ENCODE data around the gene LTA4H.

The LTA4H gene

GRCh38 chr12:96057986-96058553 lies 22.7 kb upstream of the LTA4H start:
- no peak for DNase-seq (ENCODE audit: low read depth, low spot score)

- DNase-seq (ENCODE audit: low read depth, low spot score), result no peak
These were observed 21.5 kb upstream of the LTA4H start for GRCh38 chr12:96056646-96057455.

GRCh38 chr12:96054244-96054610 lies 18.8 kb upstream of the LTA4H start:
- DNase-seq (ENCODE audit: low read depth, low spot score), result no peak

- DNase-seq (ENCODE audit: low read depth, low spot score), result no peak
These were observed 18.3 kb upstream of the LTA4H start for GRCh38 chr12:96053476-96054243.

GRCh38 chr12:96051756-96052485 lies 16.5 kb upstream of the LTA4H start:
- no peak for DNase-seq (ENCODE audit: low read depth, low spot score)

- DNase-seq (ENCODE audit: low read depth, low spot score), result no peak
These were observed 14.8 kb upstream of the LTA4H start for GRCh38 chr12:96050139-96050538.

- no peak for DNase-seq (ENCODE audit: low read depth, low spot score)
These were observed 13.7 kb upstream of the LTA4H start for GRCh38 chr12:96049101-96049500.

GRCh38 chr12:96048393-96048969 lies 13.1 kb upstream of the LTA4H start:
- no peak for DNase-seq (ENCODE audit: low read depth, low spot score)

- no peak for DNase-seq (ENCODE audit: low read depth, low spot score)
These were observed 12.1 kb upstream of the LTA4H start for GRCh38 chr12:96047229-96048211.

- no peak for DNase-seq (ENCODE audit: low read depth, low spot score)
These were observed 11.3 kb upstream of the LTA4H start for GRCh38 chr12:96046543-96047228.

GRCh38 chr12:96045566-96045965 lies 10.2 kb upstream of the LTA4H start:
- no peak for DNase-seq (ENCODE audit: low read depth, low spot score)

- DNase-seq (ENCODE audit: low read depth, low spot score), result no peak
These were observed 9.5 kb upstream of the LTA4H start for GRCh38 chr12:96044943-96045290.

GRCh38 chr12:96044017-96044942 lies 8.9 kb upstream of the LTA4H start:
- no peak for DNase-seq (ENCODE audit: low read depth, low spot score)

- DNase-seq (ENCODE audit: low read depth, low spot score), result no peak
These were observed 5.8 kb upstream of the LTA4H start for GRCh38 chr12:96041181-96041580.

- no peak for DNase-seq (ENCODE audit: low read depth, low spot score)
These were observed 5.1 kb upstream of the LTA4H start for GRCh38 chr12:96040305-96041133.

- DNase-seq (ENCODE audit: low read depth, low spot score), result no peak
These were observed 4.1 kb upstream of the LTA4H start for GRCh38 chr12:96039516-96039915.

GRCh38 chr12:96036765-96037455 lies 1.5 kb upstream of the LTA4H start:
- DNase-seq (ENCODE audit: low read depth, low spot score), result no peak
